Measurements from ENCODE around the gene ZNF148. TPM values are rescaled to one million over a fixed set of nuclear protein-coding genes. Genes with fewer than 3 reads are reported as not detected.
A peak's percentile ranks its signal among the peaks of the same experiment; 100 is the strongest.
"Not testable (repeated sequence)": the region's sequence is repeated elsewhere in the genome, so short reads cannot be mapped to it uniquely, and the experiment has no call there.

Gene ZNF148
- polyA plus RNA-seq (2012; ENCODE audit: missing spikeins), result 22.8 TPM

GRCh38 chr3:125374996-125375941 is at the start of gene ZNF148:
ZNF148 (minus strand) TSS chr3:125375325; CDS start chr3:125313640, 61,685 bp downstream.
- DNase-seq (ENCODE audit: insufficient read length), result peak; percentile 78
- FAIRE-seq, result peak; percentile 98
- peak; percentile 91 for TF ChIP-seq TAF1 (IDR thresholded peaks at IDR 0.05; ENCODE audit: borderline replicate concordance, low read depth, low read length)
- TF ChIP-seq POLR2A (IDR thresholded peaks at IDR 0.05; ENCODE audit: low read depth, low read length), result peak; percentile 93
- peak; percentile 87 for TF ChIP-seq POLR2AphosphoS5 (IDR thresholded peaks at IDR 0.05; ENCODE audit: low read depth, low read length)

- TF ChIP-seq POLR2A (IDR thresholded peaks at IDR 0.05; ENCODE audit: low read depth, low read length) (no peak), TAF1 (IDR thresholded peaks at IDR 0.05; ENCODE audit: borderline replicate concordance, low read depth, low read length) (no peak), POLR2AphosphoS5 (IDR thresholded peaks at IDR 0.05; ENCODE audit: low read depth, low read length) (no peak)
- FAIRE-seq (no peak), DNase-seq (ENCODE audit: insufficient read length) (no peak)
Observed at GRCh38 chr3:125418306-125418705, 43.2 kb upstream of the ZNF148 start.

- FAIRE-seq, result no peak
- no peak for DNase-seq (ENCODE audit: insufficient read length)
- TF ChIP-seq POLR2AphosphoS5 (IDR thresholded peaks at IDR 0.05; ENCODE audit: low read depth, low read length) (no peak), POLR2A (IDR thresholded peaks at IDR 0.05; ENCODE audit: low read depth, low read length) (no peak), TAF1 (IDR thresholded peaks at IDR 0.05; ENCODE audit: borderline replicate concordance, low read depth, low read length) (no peak)
Observed at GRCh38 chr3:125416235-125416634, 41.1 kb upstream of the ZNF148 start.

GRCh38 chr3:125414669-125415068 is 39.5 kb upstream of the ZNF148 start:
- TF ChIP-seq POLR2A (IDR thresholded peaks at IDR 0.05; ENCODE audit: low read depth, low read length) (no peak), POLR2AphosphoS5 (IDR thresholded peaks at IDR 0.05; ENCODE audit: low read depth, low read length) (no peak), TAF1 (IDR thresholded peaks at IDR 0.05; ENCODE audit: borderline replicate concordance, low read depth, low read length) (no peak)
- DNase-seq (ENCODE audit: insufficient read length), result no peak
- no peak for FAIRE-seq

GRCh38 chr3:125410922-125411321 is 35.8 kb upstream of the ZNF148 start:
- DNase-seq (ENCODE audit: insufficient read length) (no peak), FAIRE-seq (no peak)
- TF ChIP-seq TAF1 (IDR thresholded peaks at IDR 0.05; ENCODE audit: borderline replicate concordance, low read depth, low read length) (no peak), POLR2A (IDR thresholded peaks at IDR 0.05; ENCODE audit: low read depth, low read length) (no peak), POLR2AphosphoS5 (IDR thresholded peaks at IDR 0.05; ENCODE audit: low read depth, low read length) (no peak)

GRCh38 chr3:125406070-125406469 is 30.9 kb upstream of the ZNF148 start:
- TF ChIP-seq TAF1 (IDR thresholded peaks at IDR 0.05; ENCODE audit: borderline replicate concordance, low read depth, low read length) (no peak), POLR2A (IDR thresholded peaks at IDR 0.05; ENCODE audit: low read depth, low read length) (no peak), POLR2AphosphoS5 (IDR thresholded peaks at IDR 0.05; ENCODE audit: low read depth, low read length) (no peak)
- DNase-seq (ENCODE audit: insufficient read length) (no peak), FAIRE-seq (no peak)

GRCh38 chr3:125405515-125405914 is 30.4 kb upstream of the ZNF148 start:
- DNase-seq (ENCODE audit: insufficient read length); FAIRE-seq: not testable (repeated sequence)

GRCh38 chr3:125403789-125404188 is 28.7 kb upstream of the ZNF148 start:
- no peak for DNase-seq (ENCODE audit: insufficient read length)
- TF ChIP-seq POLR2AphosphoS5 (IDR thresholded peaks at IDR 0.05; ENCODE audit: low read depth, low read length) (no peak), POLR2A (IDR thresholded peaks at IDR 0.05; ENCODE audit: low read depth, low read length) (no peak), TAF1 (IDR thresholded peaks at IDR 0.05; ENCODE audit: borderline replicate concordance, low read depth, low read length) (no peak)
- no peak for FAIRE-seq

GRCh38 chr3:125402639-125403038 is 27.5 kb upstream of the ZNF148 start:
- no peak for FAIRE-seq
- DNase-seq (ENCODE audit: insufficient read length), result no peak
- TF ChIP-seq TAF1 (IDR thresholded peaks at IDR 0.05; ENCODE audit: borderline replicate concordance, low read depth, low read length) (no peak), POLR2A (IDR thresholded peaks at IDR 0.05; ENCODE audit: low read depth, low read length) (no peak), POLR2AphosphoS5 (IDR thresholded peaks at IDR 0.05; ENCODE audit: low read depth, low read length) (no peak)

- FAIRE-seq, result no peak
- no peak for DNase-seq (ENCODE audit: insufficient read length)
- TF ChIP-seq TAF1 (IDR thresholded peaks at IDR 0.05; ENCODE audit: borderline replicate concordance, low read depth, low read length), result no peak
- TF ChIP-seq POLR2A (IDR thresholded peaks at IDR 0.05; ENCODE audit: low read depth, low read length), result no peak
- no peak for TF ChIP-seq POLR2AphosphoS5 (IDR thresholded peaks at IDR 0.05; ENCODE audit: low read depth, low read length)
Observed at GRCh38 chr3:125401402-125401801, 26.3 kb upstream of the ZNF148 start.

GRCh38 chr3:125398952-125399351 is 23.8 kb upstream of the ZNF148 start:
- TF ChIP-seq POLR2AphosphoS5 (IDR thresholded peaks at IDR 0.05; ENCODE audit: low read depth, low read length), result no peak
- TF ChIP-seq TAF1 (IDR thresholded peaks at IDR 0.05; ENCODE audit: borderline replicate concordance, low read depth, low read length), result no peak
- no peak for TF ChIP-seq POLR2A (IDR thresholded peaks at IDR 0.05; ENCODE audit: low read depth, low read length)
- FAIRE-seq, result no peak
- no peak for DNase-seq (ENCODE audit: insufficient read length)

- no peak for FAIRE-seq
- DNase-seq (ENCODE audit: insufficient read length), result no peak
- TF ChIP-seq POLR2A (IDR thresholded peaks at IDR 0.05; ENCODE audit: low read depth, low read length) (no peak), TAF1 (IDR thresholded peaks at IDR 0.05; ENCODE audit: borderline replicate concordance, low read depth, low read length) (no peak), POLR2AphosphoS5 (IDR thresholded peaks at IDR 0.05; ENCODE audit: low read depth, low read length) (no peak)
Observed at GRCh38 chr3:125395091-125395490, 20.0 kb upstream of the ZNF148 start.
